ENCODE measurements around the gene ANKRD62.

Gene ANKRD62

DNA sequence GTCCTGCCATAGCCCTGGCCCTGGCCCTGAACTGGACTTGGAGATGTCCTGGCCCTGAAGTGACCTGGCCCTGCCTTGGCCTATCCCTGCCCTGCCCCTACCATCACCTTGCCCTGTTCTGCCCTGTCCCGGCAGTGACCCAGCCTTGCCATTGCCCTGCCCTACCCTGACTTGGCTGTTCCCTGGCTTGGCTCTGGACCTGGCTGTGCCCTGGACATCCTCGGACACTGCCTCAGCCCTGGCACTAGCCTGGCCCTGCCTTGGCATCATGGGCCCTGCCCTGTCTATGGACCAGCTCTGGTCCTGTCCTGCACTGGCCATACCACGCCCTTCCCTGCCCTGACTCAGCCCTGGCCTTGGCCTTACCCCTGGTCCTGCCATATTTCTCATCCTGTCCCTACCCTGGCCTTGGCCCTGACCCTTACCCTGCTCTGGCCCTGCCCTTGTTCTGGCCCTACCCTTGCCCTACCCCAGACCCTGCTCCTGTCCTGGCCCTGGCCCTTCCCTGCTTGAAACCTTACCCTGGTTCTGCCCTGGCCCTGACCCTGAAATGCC, 6.1 kb upstream of the ANKRD62 start:
- DNase-seq (ENCODE audit: low read depth) = no peak
- H3K4me3 ChIP-seq (ENCODE audit: low read depth, low read length) = no peak overlapping the region
- TF ChIP-seq, protein P1, sequence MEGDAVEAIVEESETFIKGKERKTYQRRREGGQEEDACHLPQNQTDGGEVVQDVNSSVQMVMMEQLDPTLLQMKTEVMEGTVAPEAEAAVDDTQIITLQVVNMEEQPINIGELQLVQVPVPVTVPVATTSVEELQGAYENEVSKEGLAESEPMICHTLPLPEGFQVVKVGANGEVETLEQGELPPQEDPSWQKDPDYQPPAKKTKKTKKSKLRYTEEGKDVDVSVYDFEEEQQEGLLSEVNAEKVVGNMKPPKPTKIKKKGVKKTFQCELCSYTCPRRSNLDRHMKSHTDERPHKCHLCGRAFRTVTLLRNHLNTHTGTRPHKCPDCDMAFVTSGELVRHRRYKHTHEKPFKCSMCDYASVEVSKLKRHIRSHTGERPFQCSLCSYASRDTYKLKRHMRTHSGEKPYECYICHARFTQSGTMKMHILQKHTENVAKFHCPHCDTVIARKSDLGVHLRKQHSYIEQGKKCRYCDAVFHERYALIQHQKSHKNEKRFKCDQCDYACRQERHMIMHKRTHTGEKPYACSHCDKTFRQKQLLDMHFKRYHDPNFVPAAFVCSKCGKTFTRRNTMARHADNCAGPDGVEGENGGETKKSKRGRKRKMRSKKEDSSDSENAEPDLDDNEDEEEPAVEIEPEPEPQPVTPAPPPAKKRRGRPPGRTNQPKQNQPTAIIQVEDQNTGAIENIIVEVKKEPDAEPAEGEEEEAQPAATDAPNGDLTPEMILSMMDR (IDR thresholded peaks at IDR 0.05; ENCODE audit: control insufficient read depth, extremely low read depth, insufficient read depth) = no peak

DNA sequence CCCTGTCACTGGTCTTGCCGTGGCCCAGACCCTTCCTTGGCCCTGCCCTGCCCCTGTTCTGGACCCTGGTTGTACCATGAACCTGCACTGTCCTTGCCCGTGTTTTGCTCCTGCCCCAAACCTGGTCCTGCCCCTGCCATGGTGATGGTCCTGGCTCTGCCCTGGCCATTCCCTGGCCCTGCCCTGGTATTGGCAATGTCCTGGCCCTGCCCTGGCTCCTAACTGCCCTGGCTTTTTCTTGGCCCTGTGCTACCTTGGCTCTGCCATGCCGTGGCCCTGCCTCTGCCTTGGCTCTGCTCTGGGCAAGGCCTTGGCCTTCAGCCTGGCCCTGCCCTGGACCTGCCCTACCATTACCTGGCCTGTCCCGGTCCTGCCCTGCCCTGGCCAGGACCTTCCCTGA, 5.5 kb upstream of the ANKRD62 start:
- no peak for DNase-seq (ENCODE audit: low read depth)
- TF ChIP-seq, protein P1 (IDR thresholded peaks at IDR 0.05; ENCODE audit: control insufficient read depth, extremely low read depth, insufficient read depth) = no peak
- H3K4me3 ChIP-seq (ENCODE audit: low read depth, low read length) = no peak overlapping the region

DNA sequence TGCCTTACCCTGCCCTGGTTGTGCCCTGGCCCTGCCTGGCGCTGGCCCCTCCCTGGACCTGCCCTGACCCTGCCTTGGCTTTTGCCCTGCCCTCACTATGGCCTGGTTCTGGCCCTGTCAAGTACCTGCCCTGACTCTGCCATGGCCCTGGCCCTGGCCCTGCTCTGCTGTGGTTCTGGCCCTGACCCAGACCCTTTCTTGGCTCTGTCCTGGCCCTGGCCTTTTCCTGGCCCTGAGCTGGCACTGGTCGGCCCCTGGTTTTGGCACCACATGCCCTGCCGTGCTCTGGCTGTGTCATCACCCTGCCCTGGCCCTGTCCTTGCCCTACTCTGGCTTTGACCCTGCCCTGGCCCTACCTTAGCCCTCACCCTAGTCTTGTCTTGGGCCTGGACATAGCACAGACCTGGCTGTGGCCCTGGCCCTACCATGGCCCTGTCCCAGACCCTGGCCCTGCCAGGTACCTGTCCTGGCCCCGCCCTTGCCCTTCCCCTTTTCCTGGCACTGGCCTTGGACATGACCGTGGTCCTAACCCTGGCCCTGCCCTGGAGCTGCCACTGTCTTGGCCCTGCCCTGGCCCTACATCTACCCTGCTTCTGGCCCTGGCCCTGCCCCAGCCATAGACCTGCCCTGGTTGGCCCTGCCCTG, 4.8 kb upstream of the ANKRD62 start:
- no peak overlapping the region for H3K4me3 ChIP-seq (ENCODE audit: low read depth, low read length)
- DNase-seq (ENCODE audit: low read depth) = no peak
- TF ChIP-seq, protein P1 (IDR thresholded peaks at IDR 0.05; ENCODE audit: control insufficient read depth, extremely low read depth, insufficient read depth) = no peak

DNA sequence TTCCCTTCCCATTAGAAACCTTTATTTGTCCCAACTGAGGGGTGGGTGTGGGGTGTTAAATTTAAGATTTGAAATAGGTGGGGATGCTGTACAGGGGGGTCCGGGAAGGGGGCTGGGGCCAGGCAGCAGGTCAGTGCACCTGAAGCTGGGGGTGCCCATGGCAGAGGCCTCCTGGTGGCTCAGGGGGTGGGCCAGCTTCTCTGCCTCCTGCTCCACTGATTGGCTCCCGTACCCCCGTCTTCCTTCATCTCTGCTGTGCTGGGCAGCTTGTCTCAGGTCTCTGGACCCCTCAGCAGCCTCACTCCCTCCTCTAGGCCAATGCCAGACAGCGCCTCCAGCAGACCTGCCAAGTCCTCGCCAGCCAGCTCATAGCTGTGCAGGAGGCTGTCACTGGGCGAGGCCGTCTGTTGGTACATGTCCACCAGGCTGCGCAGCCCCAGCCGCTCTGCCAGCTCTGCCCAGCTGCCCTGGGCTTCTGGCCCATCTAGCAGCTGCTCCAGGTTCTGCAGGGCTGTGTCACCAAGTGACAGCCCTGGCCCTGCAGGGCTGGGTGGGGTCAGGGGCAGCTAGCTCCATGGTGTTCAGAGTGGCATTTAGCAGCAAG, 2.0 kb upstream of the ANKRD62 start:
- DNase-seq (ENCODE audit: low read depth) = no peak
- H3K4me3 ChIP-seq (ENCODE audit: low read depth, low read length) = no peak overlapping the region
- TF ChIP-seq, protein P1 (IDR thresholded peaks at IDR 0.05; ENCODE audit: control insufficient read depth, extremely low read depth, insufficient read depth) = no peak

DNA sequence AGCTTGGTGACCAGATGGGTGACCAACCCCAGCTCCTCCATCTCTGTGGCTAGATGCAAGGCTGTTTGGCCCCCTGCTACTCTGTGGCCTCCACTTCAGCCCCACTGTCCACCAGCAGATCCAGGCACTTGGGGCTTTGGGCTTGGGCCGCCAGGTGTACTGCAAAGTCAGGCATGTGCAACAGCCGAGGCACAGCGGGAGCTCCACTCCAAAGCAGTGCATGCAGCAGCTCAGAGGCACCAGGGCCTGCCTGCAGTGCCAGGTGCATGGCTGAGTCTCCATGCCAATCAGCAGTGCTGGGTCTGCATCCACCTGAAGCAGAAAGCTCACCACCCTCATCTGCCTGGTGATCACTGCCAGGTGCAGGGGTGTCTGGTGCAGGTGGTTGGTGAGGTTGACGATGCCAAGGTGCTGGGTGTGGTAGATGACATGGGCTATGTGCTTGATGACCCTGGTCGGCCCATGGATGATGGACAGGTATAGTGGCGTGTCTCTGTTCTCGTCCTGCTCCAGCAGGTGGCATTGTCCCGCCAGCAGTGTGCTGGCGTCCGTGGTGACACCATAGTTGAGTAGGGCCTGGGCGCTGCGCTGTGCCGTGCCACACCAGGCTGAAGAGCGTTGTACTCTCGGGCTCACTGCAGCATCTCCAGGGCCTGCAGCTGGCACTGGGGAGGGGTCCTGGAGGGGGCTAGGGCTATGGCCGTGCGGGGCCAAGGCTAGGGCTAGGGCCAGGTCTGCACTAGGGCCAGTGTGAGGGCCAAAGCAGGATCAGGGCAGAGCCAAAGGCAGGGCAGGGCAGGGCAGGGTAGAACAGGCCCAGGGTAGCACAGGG, 1.0 kb upstream of the ANKRD62 start:
- TF ChIP-seq, protein P1 (IDR thresholded peaks at IDR 0.05; ENCODE audit: control insufficient read depth, extremely low read depth, insufficient read depth) = peak; percentile 96
- H3K4me3 ChIP-seq (ENCODE audit: low read depth, low read length) = no peak overlapping the region
- DNase-seq (ENCODE audit: low read depth) = no peak

DNA sequence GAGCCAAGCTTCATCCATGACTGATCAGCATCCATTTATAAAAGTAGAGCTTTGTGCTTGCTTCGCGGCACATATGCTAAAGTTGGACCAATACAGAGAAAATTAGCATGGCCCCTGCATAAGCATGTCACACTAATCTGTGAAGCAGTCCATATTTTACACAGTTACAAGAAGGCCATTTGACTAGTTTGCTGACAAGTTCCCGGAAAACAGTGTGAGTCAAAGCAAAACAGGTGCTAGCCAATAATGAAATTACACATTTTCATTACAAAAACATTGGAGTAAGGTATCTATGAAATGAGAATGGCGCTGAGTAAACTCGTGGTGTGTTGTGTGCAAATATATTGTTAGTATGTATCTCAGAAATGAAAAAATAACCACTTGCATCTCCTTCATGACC, 4.7 kb downstream of the ANKRD62 start:
- TF ChIP-seq, protein P1 (IDR thresholded peaks at IDR 0.05; ENCODE audit: control insufficient read depth, extremely low read depth, insufficient read depth) = no peak
- no peak for DNase-seq (ENCODE audit: low read depth)

More for the DNA sequence above, 4.7 kb downstream of the ANKRD62 start:
- no peak overlapping the region for H3K4me3 ChIP-seq (ENCODE audit: low read depth, low read length)

Measured in LNCaP clone FGC (cell line).